Measurements from ENCODE around the gene LIFR. TPM values are rescaled to one million over a fixed set of nuclear protein-coding genes. Genes with fewer than 3 reads are reported as not detected.
A peak's percentile ranks its signal among the peaks of the same experiment; 100 is the strongest.
"Not testable (repeated sequence)": the region's sequence is repeated elsewhere in the genome, so short reads cannot be mapped to it uniquely, and the experiment has no call there.

Gene LIFR
- total and polyA plus RNA-seq, 12 donors = 9.2 to 118 (median 59.0) TPM

- H3K9me3 ChIP-seq (replicated peaks in 1 of 3) = no peaks in the 10 kb centered on the region
- H3K27me3 ChIP-seq = no peaks in the 10 kb centered on the region
- H3K27ac ChIP-seq = no peak overlapping the region
- H3K4me1 ChIP-seq (replicated peaks in 1 of 2) = no peaks in the 10 kb centered on the region
- intact Hi-C loops (cut with DNase I) = no loop called here
- H3K36me3 ChIP-seq (replicated peaks in 1 of 2) = peaks cover 0 to 34% of the 10 kb centered on the region in 2 donors
- no peak overlapping the region for H3K4me3 ChIP-seq
- DNase-seq = no peak
- WGBS, 4 donors = 96 to 98% (median 97%) methylated on average over 3 of the region's 3 CpGs
- TF ChIP-seq CTCF (IDR thresholded peaks at IDR 0.05) (no peak), POLR2A (IDR thresholded peaks at IDR 0.05) (no peak)
These were observed 37.0 kb downstream of the LIFR start for GRCh38 chr5:38519476-38519875.

GRCh38 chr5:38518341-38518740 lies 38.1 kb downstream of the LIFR start:
- Histone ChIP-seq H3K27ac (no peak overlapping the region), H3K4me1 (replicated peaks in 1 of 2) (no peaks in the 10 kb centered on the region), H3K27me3 (no peaks in the 10 kb centered on the region), H3K4me3 (no peak overlapping the region), H3K36me3 (replicated peaks in 1 of 2) (peaks cover 0 to 22% of the 10 kb centered on the region in 2 donors), H3K9me3 (replicated peaks in 1 of 3) (no peaks in the 10 kb centered on the region)
- WGBS, 4 donors = 78 to 100% (median 81%) methylated on average over 1 of the region's 1 CpG
- no peak for DNase-seq
- no peak for TF ChIP-seq POLR2A (IDR thresholded peaks at IDR 0.05)
- no peak for TF ChIP-seq CTCF (IDR thresholded peaks at IDR 0.05)
- intact Hi-C loops (cut with DNase I) = no loop called here

GRCh38 chr5:38516649-38517048 lies 39.8 kb downstream of the LIFR start:
- H3K27ac ChIP-seq; H3K4me1 ChIP-seq (replicated peaks in 1 of 2); H3K9me3 ChIP-seq (replicated peaks in 1 of 3); H3K4me3 ChIP-seq; intact Hi-C loops (cut with DNase I); H3K27me3 ChIP-seq; DNase-seq: not testable (repeated sequence)
- WGBS, 4 donors = 93 to 96% (median 94%) methylated on average over 3 of the region's 3 CpGs
- H3K36me3 ChIP-seq (replicated peaks in 1 of 2) = peaks cover 0 to 12% of the 10 kb centered on the region in 2 donors

- no peaks in the 10 kb centered on the region for H3K4me1 ChIP-seq (replicated peaks in 1 of 2)
- intact Hi-C loops (cut with DNase I) = no loop called here
- H3K27me3 ChIP-seq = no peaks in the 10 kb centered on the region
- no peak overlapping the region for H3K4me3 ChIP-seq
- H3K36me3 ChIP-seq (replicated peaks in 1 of 2) = peaks cover 0 to 13% of the 10 kb centered on the region in 2 donors
- no peak overlapping the region for H3K27ac ChIP-seq
- TF ChIP-seq POLR2A (IDR thresholded peaks at IDR 0.05) (no peak), CTCF (IDR thresholded peaks at IDR 0.05) (peak in 2 of 6 experiments; percentile 5 to 12)
- 54 to 63% (median 60%) methylated on average over 2 of the region's 2 CpGs for WGBS, 4 donors
- DNase-seq = no peak
- H3K9me3 ChIP-seq (replicated peaks in 1 of 3) = no peaks in the 10 kb centered on the region
These were observed 40.8 kb downstream of the LIFR start for GRCh38 chr5:38515646-38516045.

- no peak overlapping the region for H3K27ac ChIP-seq
- H3K4me3 ChIP-seq = no peak overlapping the region
- H3K27me3 ChIP-seq = no peaks in the 10 kb centered on the region
- no peak for DNase-seq
- H3K4me1 ChIP-seq (replicated peaks in 1 of 2) = no peaks in the 10 kb centered on the region
- intact Hi-C loops (cut with DNase I) = no loop called here
- WGBS, 4 donors = 69 to 87% (median 81%) methylated on average over 3 of the region's 3 CpGs
- H3K9me3 ChIP-seq (replicated peaks in 1 of 3) = no peaks in the 10 kb centered on the region
- TF ChIP-seq POLR2A (IDR thresholded peaks at IDR 0.05) (no peak), CTCF (IDR thresholded peaks at IDR 0.05) (no peak)
- peaks cover 0 to 13% of the 10 kb centered on the region in 2 donors for H3K36me3 ChIP-seq (replicated peaks in 1 of 2)
These were observed 41.4 kb downstream of the LIFR start for GRCh38 chr5:38515092-38515491.
